Activated B cell treated with CpG ODN at 0.5 μM for 24 hours (primary cell): ENCODE data around the gene POMGNT1. TPM values are rescaled to one million over a fixed set of nuclear protein-coding genes. Genes with fewer than 3 reads are reported as not detected.

ENCODE experiments used
- ATAC-seq: fragments of 200-7000 bp; cut with Tn5 transposase; one replicate; pipeline ENCODE4 v1.10.0; 2021; ENCODE audit warnings: low read depth, mild to moderate bottlenecking, moderate library complexity
- CTCF ChIA-PET: fragments of 350-600 bp; sonication (Branson Sonifier 250); formaldehyde crosslinking; loops from one replicate; lab custom pipeline; 2021; ENCODE audit warnings: antibody characterized with exemption; lab: Charles Lee
- POLR2A ChIA-PET: fragments of 350-600 bp; sonication (Branson Sonifier 250); formaldehyde crosslinking; loops from one replicate; lab custom pipeline; 2021; ENCODE audit warnings: antibody characterized with exemption; lab: Charles Lee
- DNase-seq: peaks from one replicate; pipeline ENCODE4 v3.0.0; 2022
- H3K27ac Mint-ChIP-seq: one replicate; pipeline ENCODE4 v1.8.0; 2020; ENCODE audit warnings: mixed read lengths
- H3K27me3 Mint-ChIP-seq: one replicate; pipeline ENCODE4 v1.8.0; 2021; ENCODE audit warnings: mixed read lengths
- H3K36me3 Mint-ChIP-seq: one replicate; pipeline ENCODE4 v1.8.0; 2021; ENCODE audit warnings: low read depth, mixed read lengths
- H3K4me1 Mint-ChIP-seq: one replicate; pipeline ENCODE4 v1.8.0; 2021; ENCODE audit warnings: mixed read lengths
- H3K4me3 Mint-ChIP-seq: one replicate; pipeline ENCODE4 v1.8.0; 2020; ENCODE audit warnings: mild to moderate bottlenecking, mixed read lengths
- H3K9me3 Mint-ChIP-seq: one replicate; pipeline ENCODE4 v1.8.0; 2020; ENCODE audit warnings: mixed read lengths
- intact Hi-C: fragments of 100-400 bp; cut with micrococcal nuclease; formaldehyde crosslinking; loops from one replicate; pipeline ENCODE4 v1.15.1; 2024
- total RNA-seq: library from RNA; stranded (reverse); gene quantifications from 2 replicates; pipeline ENCODE4 v1.2.3, GENCODE V29; 2022
- TF ChIP-seq, protein P1 (sequence below): fragments of 200-600 bp; IDR thresholded peaks from one replicate; pipeline ENCODE4 v1.8.0; 2022; ENCODE audit warnings: antibody characterized with exemption, mild to moderate bottlenecking

POMGNT1 gene
- total RNA-seq, 1 donor from 2014 or later: 39.5 TPM

DNA sequence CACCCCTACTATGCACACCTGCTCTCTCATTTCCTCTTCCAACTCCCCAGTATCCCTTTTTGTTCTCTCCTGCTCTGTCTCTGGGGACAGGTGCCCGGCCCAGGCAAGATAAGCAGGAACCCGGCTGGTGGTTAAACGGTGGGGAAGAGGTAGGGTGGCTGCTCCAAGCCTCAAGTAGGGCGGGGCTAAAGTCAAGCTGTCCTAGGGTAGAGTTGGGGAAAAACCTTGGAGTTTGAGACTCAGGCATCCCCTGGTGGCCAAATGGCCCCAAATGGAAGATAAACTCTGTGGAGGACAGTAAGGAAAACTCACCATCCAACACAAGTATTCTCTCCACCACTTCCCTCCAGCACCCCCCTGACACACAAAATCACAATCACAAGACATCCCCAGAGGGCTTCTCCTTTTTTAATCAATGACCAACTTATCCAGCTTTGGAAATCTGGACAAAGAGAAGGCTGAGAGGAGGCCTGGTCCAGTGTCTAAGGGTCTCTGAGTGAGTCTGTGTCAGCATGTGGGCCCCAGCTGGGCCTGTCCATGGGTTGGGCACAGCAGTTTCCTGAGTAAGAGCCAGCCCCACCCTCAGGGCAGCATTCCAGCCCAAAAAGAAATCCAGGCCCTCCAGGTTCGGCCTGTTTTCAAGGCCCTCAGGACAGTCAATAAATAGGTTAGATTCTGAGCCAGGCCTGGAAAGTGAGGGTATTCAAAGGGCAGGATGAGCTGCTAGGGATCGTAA lies 9.8 kb downstream of the POMGNT1 start:
- TF ChIP-seq, protein P1, sequence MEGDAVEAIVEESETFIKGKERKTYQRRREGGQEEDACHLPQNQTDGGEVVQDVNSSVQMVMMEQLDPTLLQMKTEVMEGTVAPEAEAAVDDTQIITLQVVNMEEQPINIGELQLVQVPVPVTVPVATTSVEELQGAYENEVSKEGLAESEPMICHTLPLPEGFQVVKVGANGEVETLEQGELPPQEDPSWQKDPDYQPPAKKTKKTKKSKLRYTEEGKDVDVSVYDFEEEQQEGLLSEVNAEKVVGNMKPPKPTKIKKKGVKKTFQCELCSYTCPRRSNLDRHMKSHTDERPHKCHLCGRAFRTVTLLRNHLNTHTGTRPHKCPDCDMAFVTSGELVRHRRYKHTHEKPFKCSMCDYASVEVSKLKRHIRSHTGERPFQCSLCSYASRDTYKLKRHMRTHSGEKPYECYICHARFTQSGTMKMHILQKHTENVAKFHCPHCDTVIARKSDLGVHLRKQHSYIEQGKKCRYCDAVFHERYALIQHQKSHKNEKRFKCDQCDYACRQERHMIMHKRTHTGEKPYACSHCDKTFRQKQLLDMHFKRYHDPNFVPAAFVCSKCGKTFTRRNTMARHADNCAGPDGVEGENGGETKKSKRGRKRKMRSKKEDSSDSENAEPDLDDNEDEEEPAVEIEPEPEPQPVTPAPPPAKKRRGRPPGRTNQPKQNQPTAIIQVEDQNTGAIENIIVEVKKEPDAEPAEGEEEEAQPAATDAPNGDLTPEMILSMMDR: no peak
- Mint-ChIP-seq H3K27me3 (no peaks in the 10 kb centered on the region), H3K4me1 (peaks cover 9% of the 10 kb centered on the region), H3K36me3 (peaks cover 46% of the 10 kb centered on the region), H3K9me3 (no peaks in the 10 kb centered on the region), H3K4me3 (no peak overlapping the region), H3K27ac (no peak overlapping the region)
- ChIA-PET CTCF (no interaction called here), POLR2A (no interaction called here)
- intact Hi-C loops: no loop called here
- DNase-seq (no peak), ATAC-seq (no peak)

DNA sequence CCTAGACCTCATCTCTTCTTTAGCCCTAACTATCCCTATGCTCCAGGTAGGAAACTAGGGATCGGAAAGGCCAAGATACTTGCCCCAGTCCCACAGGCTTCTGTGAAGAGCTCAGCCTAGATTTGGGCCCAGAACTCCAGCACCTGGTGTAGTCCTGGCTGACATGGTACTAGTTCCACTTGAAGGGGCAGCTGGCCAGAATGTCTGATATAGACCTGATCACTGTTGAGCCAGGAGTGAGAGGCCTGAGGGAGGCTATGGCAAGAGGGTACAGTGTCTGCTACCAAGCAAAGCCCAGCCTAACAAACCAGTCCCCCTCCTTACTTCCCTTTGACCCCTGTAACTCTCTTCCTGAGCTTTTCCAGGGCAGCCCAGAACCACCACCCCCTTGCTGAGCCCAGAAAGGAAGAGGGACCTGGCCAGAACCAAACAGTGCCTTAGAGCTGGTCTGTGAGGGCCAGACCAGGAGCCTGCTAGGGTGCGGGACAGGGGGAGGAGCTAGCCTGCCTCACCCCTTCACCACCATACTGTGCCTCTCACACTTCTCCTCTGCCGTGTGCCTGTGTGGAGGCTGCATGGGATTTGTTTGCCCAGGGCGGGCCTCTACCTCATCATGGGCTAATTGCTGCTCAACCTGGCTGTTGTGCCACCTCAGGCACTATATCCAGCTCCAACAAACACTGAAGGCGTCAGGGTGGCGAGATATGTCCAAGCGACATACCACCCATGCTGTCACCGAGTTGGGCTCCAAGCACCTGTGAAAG lies 10.9 kb downstream of the POMGNT1 start:
- intact Hi-C loops: no loop called here
- ATAC-seq (no peak), DNase-seq (no peak)
- POLR2A ChIA-PET: no interaction called here
- peaks cover 9% of the 10 kb centered on the region for H3K4me1 Mint-ChIP-seq
- CTCF ChIA-PET: no interaction called here
- H3K27me3 Mint-ChIP-seq: no peaks in the 10 kb centered on the region
- peaks cover 34% of the 10 kb centered on the region for H3K36me3 Mint-ChIP-seq
- TF ChIP-seq, protein P1: no peak
- no peak overlapping the region for H3K27ac Mint-ChIP-seq
- H3K9me3 Mint-ChIP-seq: no peaks in the 10 kb centered on the region
- H3K4me3 Mint-ChIP-seq: no peak overlapping the region

DNA sequence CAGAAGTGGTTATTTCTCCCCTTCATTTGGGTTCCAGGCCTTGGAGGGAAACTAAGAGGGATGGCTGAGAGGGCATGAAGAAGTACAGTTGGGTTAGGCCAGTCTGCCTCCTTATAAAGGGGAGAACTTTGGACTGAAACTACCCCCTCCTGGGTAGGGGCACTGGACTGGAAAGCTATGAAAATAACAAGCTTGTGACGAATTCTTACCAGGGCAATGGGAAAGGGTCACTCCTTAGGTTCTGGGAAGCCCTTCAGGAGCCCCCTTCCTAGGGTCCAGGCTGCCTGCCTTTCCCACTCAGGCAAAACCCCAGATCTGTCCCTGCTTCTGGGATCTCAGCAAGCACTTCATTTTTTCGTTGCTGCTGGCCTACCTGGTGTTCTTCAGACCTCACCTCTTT lies 12.2 kb downstream of the POMGNT1 start:
- Mint-ChIP-seq H3K27ac (no peak overlapping the region), H3K27me3 (no peaks in the 10 kb centered on the region), H3K4me1 (peaks cover 9% of the 10 kb centered on the region), H3K9me3 (no peaks in the 10 kb centered on the region), H3K36me3 (peaks cover 24% of the 10 kb centered on the region), H3K4me3 (no peak overlapping the region)
- CTCF ChIA-PET: interaction anchor here (8.7 kb wide), 1 partner anchor 149 kb away, joined by 85 read pairs; no protein-coding TSS in a partner anchor
- ATAC-seq: no peak
- POLR2A ChIA-PET: interaction anchor here (0.7 kb wide), 1 partner anchor 155 kb away, joined by 3 read pairs; no protein-coding TSS in a partner anchor
- DNase-seq: no peak
- TF ChIP-seq, protein P1: no peak
- intact Hi-C loops: no loop called here

DNA sequence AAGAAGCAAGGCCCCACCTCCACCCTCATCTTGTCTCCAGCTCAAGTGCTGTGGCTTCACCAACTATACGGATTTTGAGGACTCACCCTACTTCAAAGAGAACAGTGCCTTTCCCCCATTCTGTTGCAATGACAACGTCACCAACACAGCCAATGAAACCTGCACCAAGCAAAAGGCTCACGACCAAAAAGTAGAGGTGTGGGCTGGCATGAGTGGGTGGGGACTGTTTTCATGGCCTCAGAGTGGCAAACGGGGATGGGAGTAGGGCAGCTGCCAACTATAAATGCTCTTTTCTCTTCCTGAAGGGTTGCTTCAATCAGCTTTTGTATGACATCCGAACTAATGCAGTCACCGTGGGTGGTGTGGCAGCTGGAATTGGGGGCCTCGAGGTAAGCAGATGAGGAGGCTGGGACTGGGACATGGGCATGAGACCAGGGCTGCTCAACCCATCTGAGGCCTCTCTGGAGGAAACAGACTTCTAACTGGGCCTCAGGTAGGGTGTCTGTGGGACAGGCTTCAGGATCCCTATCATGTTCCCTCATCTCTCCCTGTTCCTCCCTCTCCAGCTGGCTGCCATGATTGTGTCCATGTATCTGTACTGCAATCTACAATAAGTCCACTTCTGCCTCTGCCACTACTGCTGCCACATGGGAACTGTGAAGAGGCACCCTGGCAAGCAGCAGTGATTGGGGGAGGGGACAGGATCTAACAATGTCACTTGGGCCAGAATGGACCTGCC lies 13.1 kb downstream of the POMGNT1 start:
- no peak for ATAC-seq
- Mint-ChIP-seq H3K27ac (no peak overlapping the region), H3K4me3 (no peak overlapping the region), H3K4me1 (peaks cover 9% of the 10 kb centered on the region), H3K9me3 (no peaks in the 10 kb centered on the region), H3K27me3 (no peaks in the 10 kb centered on the region), H3K36me3 (peaks cover 17% of the 10 kb centered on the region)
- ChIA-PET POLR2A (no interaction called here), CTCF (interaction anchor here (8.7 kb wide), 1 partner anchor 148 kb away, joined by 85 read pairs; no protein-coding TSS in a partner anchor)
- DNase-seq: no peak
- TF ChIP-seq, protein P1: no peak
- intact Hi-C loops: no loop called here
